ENCODE results near the gene MGLL. TPM values are rescaled to one million over a fixed set of nuclear protein-coding genes. Genes with fewer than 3 reads are reported as not detected.

MGLL gene
- total RNA-seq, 2 experiments from 2014 or later, result 0.10 to 0.25 TPM

DNA sequence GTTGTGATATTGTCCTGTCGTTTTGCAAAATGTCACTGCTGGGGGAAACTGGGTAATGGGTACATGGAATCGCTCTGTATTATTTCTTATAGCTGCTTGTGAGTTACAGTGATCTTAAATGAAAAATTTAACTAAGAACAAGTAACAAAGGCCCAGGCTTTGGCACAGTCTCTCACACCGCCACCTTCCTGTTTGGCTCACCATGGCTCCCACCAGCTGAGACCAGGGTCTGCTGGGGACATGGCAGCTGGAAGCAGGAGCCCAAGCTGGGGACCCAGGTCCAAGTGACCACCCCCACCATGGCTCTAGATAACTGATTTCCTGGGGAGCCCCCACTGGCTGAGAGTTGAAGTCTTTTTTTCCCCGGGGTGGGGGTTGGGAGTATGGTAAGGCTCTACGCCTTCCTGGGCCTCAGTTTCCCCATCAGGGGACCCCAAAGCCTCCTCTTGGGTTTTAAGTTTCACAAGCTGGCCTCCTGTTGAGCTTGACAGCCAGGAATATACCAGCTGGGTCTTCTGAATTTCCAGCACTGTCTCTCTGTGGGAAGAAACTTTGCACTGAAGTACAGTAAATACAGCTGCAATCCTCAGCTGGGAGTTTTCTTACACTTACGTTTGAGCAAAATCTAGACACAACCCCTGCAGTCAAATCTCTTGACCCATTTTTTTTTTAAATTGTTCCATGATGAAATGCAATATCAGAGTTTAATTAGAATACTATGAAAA lies 123.5 kb downstream of the MGLL start:
- H3K4me1 Mint-ChIP-seq, result peaks cover 5% of the 10 kb centered on the region
- H3K36me3 Mint-ChIP-seq (ENCODE audit: low read depth), result no peaks in the 10 kb centered on the region
- peaks cover 2% of the 10 kb centered on the region for H3K9me3 Mint-ChIP-seq
- peaks cover 4% of the 10 kb centered on the region for H3K27me3 Mint-ChIP-seq
- H3K4me3 Mint-ChIP-seq, result no peak overlapping the region
- DNase-seq, result no peak
- CTCF ChIA-PET, result interaction anchor here (0.6 to 1.1 kb wide), 3 partner anchors 15 to 416 kb away, joined by 3 read pairs; no protein-coding TSS in a partner anchor
- POLR2A ChIA-PET, result no interaction called here
- H3K27ac Mint-ChIP-seq, result no peak overlapping the region

DNA sequence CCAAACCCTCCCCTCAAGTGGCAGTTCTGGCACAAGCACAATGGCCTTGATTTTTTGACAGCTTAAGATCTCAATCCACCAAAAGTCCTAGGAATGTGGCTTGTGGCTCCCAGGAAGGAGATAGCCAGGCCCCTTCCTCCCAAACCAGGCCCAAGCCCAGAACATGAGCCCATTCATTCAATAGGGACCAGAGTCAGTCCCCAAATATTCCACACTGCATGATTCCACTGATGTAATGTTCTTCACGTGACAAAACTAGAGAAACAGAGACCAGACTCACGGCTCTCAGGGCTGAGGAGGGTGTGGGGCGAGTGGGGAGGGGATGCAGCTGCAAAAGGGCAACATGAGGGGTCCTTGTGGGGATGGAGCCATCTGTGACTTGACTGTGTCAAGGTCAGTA lies 124.0 kb downstream of the MGLL start:
- ChIA-PET POLR2A (no interaction called here), CTCF (interaction anchor here (1.0 to 1.1 kb wide), 2 partner anchors 16 to 23 kb away, joined by 3 read pairs; no protein-coding TSS in a partner anchor)
- no peak for DNase-seq
- Mint-ChIP-seq H3K27ac (no peak overlapping the region), H3K9me3 (no peaks in the 10 kb centered on the region), H3K27me3 (peaks cover 1% of the 10 kb centered on the region), H3K4me3 (no peak overlapping the region), H3K4me1 (peaks cover 5% of the 10 kb centered on the region), H3K36me3 (ENCODE audit: low read depth) (no peaks in the 10 kb centered on the region)

DNA sequence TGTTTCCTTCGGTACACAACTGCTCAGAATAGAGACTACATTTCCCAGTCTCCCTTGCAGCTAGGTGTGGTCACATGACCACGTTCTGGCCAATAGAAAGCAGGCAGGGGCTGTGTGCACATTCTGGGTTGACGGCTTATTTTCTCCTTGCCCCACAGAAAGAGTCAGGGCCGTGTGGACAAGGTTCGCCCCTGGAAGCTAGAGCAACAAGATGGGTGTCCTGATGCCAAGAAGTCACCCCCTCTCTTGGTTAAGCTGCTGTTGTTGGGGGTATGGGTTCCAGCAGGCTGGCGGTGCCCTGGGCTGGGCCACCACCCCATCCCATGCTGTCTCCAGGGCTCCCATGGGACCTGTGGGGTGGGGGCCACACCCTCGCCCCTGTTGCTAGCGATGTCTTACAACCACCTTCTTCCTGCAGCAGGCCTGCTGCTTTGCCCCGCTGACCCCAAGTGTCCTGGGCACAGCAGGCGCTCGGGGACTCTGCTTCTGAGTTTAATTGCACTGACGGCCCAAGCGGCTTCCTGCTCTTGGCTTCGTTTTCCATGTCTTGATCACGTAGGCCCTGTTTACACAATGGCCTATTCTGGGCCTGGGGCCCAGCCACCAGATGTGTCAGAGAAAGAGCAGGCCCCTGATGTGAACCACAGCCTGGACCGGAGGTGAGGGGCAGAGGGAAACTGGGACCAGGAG lies 124.6 kb downstream of the MGLL start:
- ChIA-PET POLR2A (no interaction called here), CTCF (interaction anchor here (1.0 to 2.9 kb wide), 3 partner anchors 16 to 125 kb away, joined by 3 to 12 read pairs (median 3); partner anchors contain the start of gene MGLL)
- Mint-ChIP-seq H3K36me3 (ENCODE audit: low read depth) (no peaks in the 10 kb centered on the region), H3K27me3 (peaks cover 1% of the 10 kb centered on the region), H3K27ac (peak overlapping the region; percentile 50), H3K4me3 (no peak overlapping the region), H3K4me1 (peaks cover 5% of the 10 kb centered on the region), H3K9me3 (no peaks in the 10 kb centered on the region)
- peak; percentile 66 for DNase-seq

DNA sequence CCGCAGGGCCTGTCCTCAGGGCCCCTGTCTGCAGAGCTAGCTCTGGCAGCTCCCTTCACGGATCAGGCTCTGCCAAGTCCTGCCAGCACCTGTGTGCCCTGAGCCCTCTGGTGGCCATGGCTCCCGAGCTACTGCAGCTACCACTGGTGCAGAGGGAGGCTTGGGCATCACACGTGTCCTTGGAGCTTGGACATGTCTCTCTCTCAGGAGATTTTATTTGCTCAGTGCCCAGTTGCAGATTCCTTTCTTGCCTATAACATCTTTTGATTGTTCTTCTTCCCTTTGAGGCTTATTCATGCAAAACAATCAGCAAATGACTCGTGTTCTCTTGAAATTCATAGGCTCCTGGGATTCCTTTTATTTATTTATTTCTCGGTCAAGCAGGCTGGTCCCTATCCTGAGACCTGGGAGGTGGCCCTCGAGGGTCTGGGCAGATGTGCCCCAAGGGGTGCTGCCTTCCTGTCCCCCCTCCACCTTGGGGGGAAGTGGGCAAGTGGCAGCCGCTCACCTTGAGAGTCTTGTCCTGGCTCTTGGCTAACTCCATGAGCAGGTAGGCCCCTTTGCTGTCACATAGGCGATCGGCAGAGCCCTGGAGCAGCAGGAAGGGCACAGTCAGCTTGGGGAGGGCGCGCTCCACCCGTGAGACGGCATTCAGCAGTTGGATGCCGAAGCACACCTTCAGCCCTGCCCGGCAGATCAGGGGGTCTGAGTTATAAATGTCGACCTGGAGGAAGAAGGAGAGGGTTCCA lies 127.7 kb downstream of the MGLL start:
- POLR2A ChIA-PET, result no interaction called here
- H3K36me3 Mint-ChIP-seq (ENCODE audit: low read depth), result no peaks in the 10 kb centered on the region
- no peak overlapping the region for H3K27ac Mint-ChIP-seq
- CTCF ChIA-PET, result interaction anchor here (1.1 to 2.9 kb wide), 4 partner anchors 11 to 119 kb away, joined by 3 to 12 read pairs (median 4); no protein-coding TSS in a partner anchor
- H3K4me1 Mint-ChIP-seq, result peaks cover 5% of the 10 kb centered on the region
- peaks cover 1% of the 10 kb centered on the region for H3K27me3 Mint-ChIP-seq
- no peak overlapping the region for H3K4me3 Mint-ChIP-seq
- peak; percentile 68 for DNase-seq
- no peaks in the 10 kb centered on the region for H3K9me3 Mint-ChIP-seq

DNA sequence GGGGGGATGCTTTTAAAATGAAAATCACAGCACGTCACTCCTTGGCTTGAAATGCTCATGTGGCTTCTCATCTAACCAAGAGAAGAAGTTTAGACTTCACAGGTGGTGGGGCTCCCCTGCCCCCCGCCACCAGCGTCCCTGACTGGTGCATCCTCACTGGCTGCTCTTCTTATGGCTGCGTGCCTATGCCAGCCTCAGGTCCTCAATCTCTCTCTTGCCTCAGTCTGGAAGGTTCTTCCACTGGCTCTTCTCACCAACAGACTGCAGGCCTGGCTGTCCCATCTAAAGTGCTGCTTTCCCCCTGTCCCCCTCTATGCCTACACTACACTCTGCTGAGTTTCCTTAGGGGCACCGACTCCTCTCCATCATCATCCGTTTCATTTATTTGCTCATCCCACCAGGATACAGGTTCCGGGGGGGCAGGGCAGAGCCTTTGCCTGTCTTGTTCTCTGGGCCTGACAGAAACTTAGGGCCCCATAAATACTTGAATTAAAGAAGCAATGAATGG lies 128.9 kb downstream of the MGLL start:
- peaks cover 1% of the 10 kb centered on the region for H3K27me3 Mint-ChIP-seq
- no peak for DNase-seq
- peaks cover 5% of the 10 kb centered on the region for H3K4me1 Mint-ChIP-seq
- no peaks in the 10 kb centered on the region for H3K9me3 Mint-ChIP-seq
- H3K36me3 Mint-ChIP-seq (ENCODE audit: low read depth), result no peaks in the 10 kb centered on the region
- H3K4me3 Mint-ChIP-seq, result no peak overlapping the region
- ChIA-PET POLR2A (no interaction called here), CTCF (interaction anchor here (0.7 kb wide), 1 partner anchor 14 kb away, joined by 3 read pairs; no protein-coding TSS in a partner anchor)
- H3K27ac Mint-ChIP-seq, result no peak overlapping the region

DNA sequence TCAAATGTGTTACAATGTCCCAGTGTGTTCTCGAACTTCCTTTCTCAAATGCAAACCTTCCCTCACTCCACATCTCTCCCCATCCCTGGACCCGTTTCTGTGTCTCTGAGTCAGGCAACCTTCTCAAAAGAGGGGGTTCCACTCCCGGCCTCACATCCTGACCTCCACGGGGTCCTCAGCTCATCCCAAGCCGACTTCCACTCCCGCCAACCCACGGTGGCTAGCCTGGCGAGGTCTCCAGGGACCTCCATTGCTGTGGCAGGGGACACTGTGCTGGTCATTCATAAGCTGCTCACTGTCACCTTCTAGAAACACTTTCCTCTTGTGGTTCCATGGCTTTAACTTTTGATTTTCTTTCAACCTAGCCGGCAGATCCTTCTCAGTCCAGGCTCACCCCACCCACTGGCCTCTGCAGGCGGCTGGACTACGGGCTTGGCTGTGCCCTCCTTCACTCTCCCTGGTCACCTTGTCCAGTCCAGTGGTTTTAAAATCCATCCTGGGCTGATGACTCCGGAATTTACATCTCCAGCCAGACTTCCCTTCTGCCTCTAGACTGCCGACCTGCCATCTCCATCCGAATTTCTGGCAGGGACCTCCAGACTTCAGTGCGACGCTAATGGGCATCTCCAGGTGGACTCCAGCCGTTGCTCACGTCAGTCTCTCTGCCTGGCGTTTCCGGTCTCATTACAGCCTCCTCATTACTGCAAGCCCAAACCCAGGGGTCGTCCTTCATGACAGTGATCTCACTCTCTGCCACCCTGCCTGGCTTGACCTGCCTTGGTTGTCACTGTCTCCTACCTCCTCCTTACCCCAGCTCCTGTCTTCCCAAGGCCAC lies 129.6 kb downstream of the MGLL start:
- H3K36me3 Mint-ChIP-seq (ENCODE audit: low read depth), result no peaks in the 10 kb centered on the region
- POLR2A ChIA-PET, result no interaction called here
- no peak overlapping the region for H3K27ac Mint-ChIP-seq
- H3K27me3 Mint-ChIP-seq, result peaks cover 1% of the 10 kb centered on the region
- no peak overlapping the region for H3K4me3 Mint-ChIP-seq
- DNase-seq, result no peak
- CTCF ChIA-PET, result no interaction called here
- no peaks in the 10 kb centered on the region for H3K9me3 Mint-ChIP-seq
- H3K4me1 Mint-ChIP-seq, result peaks cover 5% of the 10 kb centered on the region

DNA sequence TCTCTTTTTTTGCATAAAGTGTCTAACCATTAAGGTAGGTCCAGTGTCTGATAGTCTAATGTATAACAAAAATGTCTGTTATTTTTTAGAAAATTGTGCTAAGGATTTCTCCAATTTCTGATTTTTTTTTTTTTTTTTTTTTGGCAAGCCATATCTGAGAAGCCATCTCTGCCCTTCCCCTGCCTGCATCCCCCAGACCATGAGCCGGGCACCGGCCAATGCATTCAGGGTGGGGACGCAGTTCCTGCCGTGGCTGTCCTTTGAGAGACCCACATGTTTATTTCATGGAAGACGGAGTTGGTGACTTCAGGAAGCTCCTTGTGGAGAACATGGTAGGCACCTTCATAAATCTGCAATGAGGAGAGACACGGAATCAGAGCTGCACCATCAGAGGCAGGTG lies 130.3 kb downstream of the MGLL start:
- CTCF ChIA-PET, result no interaction called here
- no peak overlapping the region for H3K4me3 Mint-ChIP-seq

DNA sequence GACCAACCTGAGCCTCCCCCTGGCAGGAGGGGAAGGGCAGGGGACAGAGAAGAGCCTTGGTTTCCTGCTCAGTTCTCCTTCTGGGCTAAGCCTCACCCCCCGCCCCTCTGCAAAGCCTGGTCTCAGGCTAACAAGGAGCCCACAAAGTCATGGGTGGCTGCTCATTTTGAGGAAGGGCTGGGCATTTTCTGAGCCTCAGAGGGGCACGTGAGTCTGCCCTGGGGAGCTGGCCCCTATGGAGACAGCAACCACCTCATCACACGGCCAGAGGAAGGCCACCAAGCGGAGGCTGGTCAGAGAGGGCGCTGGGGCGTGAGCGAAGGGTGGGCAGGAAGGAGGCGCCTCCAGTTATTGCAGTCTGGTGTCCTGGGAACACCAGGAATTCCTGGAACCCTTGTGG lies 130.8 kb downstream of the MGLL start:
- POLR2A ChIA-PET, result no interaction called here
- CTCF ChIA-PET, result interaction anchor here (1.0 kb wide), 1 partner anchor 116 kb away, joined by 5 read pairs; no protein-coding TSS in a partner anchor
- Mint-ChIP-seq H3K9me3 (no peaks in the 10 kb centered on the region), H3K27me3 (peaks cover 1% of the 10 kb centered on the region), H3K36me3 (ENCODE audit: low read depth) (no peaks in the 10 kb centered on the region), H3K4me1 (no peaks in the 10 kb centered on the region), H3K27ac (no peak overlapping the region), H3K4me3 (no peak overlapping the region)
- no peak for DNase-seq

More for the DNA sequence above, 130.3 kb downstream of the MGLL start:
- H3K27me3 Mint-ChIP-seq, result peaks cover 1% of the 10 kb centered on the region
- no peak overlapping the region for H3K27ac Mint-ChIP-seq
- no peak for DNase-seq
- H3K9me3 Mint-ChIP-seq, result no peaks in the 10 kb centered on the region
- no peaks in the 10 kb centered on the region for H3K36me3 Mint-ChIP-seq (ENCODE audit: low read depth)
- H3K4me1 Mint-ChIP-seq, result peaks cover 2% of the 10 kb centered on the region
- POLR2A ChIA-PET, result no interaction called here

DNA sequence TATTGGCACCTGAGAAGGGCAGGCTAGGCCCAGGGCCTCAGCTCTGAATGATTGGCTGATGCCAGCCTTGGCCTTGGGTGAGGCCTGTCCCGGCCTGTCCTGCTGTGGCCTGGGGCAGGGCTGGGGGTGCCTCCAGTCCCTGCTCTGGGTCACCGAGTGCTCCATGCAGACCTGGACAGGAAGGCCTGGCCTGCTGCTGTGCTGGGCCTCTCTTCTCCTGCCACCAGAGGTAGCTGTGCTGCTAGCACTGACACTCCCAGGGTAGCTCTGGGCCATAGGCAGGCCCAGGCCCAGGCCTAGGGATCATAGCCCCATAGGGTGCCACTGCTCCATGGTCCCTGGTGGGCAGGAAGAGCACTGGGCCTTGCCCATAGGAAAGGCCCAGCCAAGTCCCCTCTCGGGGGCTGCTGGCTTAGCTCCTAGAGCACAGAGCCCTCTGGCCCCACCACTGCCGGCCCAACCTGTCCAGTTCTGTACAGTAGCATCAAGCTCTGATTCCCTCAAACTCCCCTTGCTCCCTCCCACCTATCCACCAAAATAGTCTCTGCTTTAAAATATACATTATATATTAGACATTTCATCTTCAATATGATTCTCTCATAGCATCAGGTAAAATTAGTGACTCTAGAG lies 131.4 kb downstream of the MGLL start:
- no peak for DNase-seq
- Mint-ChIP-seq H3K27me3 (no peaks in the 10 kb centered on the region), H3K9me3 (no peaks in the 10 kb centered on the region), H3K27ac (no peak overlapping the region), H3K4me1 (no peaks in the 10 kb centered on the region), H3K36me3 (ENCODE audit: low read depth) (no peaks in the 10 kb centered on the region), H3K4me3 (no peak overlapping the region)
- CTCF ChIA-PET, result interaction anchor here (1.0 kb wide), 1 partner anchor 116 kb away, joined by 5 read pairs; no protein-coding TSS in a partner anchor
- POLR2A ChIA-PET, result no interaction called here

DNA sequence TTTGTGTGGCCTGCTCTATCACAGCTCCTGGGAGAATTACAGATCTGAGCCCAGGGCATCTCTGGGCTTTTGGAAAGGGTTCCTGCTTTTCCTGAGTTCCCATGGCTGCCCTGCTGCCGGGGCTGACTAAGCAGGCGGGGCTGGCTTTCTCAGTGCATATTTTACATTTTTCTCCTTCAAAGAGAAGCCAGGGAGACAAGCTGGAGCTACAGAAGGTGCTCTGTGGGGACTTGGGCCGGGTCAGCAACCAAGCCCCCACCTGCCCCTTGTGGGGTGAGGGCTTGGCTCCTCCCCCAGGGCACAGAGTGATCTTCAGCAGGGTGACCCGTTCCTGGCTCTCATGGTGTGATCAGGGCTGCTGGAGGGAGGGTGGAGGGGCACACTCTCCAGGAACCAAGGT lies 132.2 kb downstream of the MGLL start:
- DNase-seq, result no peak
- Mint-ChIP-seq H3K36me3 (ENCODE audit: low read depth) (no peaks in the 10 kb centered on the region), H3K4me3 (no peak overlapping the region), H3K4me1 (no peaks in the 10 kb centered on the region), H3K9me3 (no peaks in the 10 kb centered on the region), H3K27ac (peak overlapping the region; percentile 16), H3K27me3 (no peaks in the 10 kb centered on the region)
- POLR2A ChIA-PET, result no interaction called here
- CTCF ChIA-PET, result interaction anchor here (1.5 kb wide), 1 partner anchor 92 kb away, joined by 5 read pairs; the partner anchor contains the start of gene MCM2

DNA sequence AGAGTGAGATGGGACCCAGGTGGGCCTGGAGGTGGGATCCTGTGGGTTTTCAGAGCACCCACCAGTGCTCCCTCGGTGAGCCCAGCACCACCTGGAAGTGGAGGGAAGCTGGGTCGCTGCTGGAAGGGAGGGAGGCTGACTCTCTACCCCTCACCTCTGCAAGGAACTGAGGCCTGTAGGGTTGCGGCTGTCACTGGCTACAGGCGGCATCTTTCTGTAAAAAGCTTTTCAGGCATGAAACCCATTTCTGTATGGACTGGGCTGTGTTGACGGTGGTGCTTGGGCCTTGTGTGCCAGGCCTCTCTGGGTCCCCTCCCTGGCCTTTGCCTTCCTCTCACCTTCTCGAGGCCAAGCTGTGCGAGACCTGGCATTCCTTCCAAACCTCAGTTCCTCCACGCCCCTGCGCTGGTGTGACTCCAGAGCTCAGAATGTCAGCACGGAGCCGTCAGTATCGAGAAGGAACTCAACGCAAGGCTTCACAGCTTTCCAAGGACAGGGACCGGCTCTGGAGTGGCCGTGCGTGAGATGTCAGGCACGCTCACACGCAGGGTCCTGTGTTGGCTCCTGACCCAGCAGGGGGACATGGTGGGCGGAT lies 133.0 kb downstream of the MGLL start:
- no peak overlapping the region for H3K27ac Mint-ChIP-seq
- H3K27me3 Mint-ChIP-seq, result no peaks in the 10 kb centered on the region
- no peaks in the 10 kb centered on the region for H3K9me3 Mint-ChIP-seq
- POLR2A ChIA-PET, result no interaction called here
- no peaks in the 10 kb centered on the region for H3K36me3 Mint-ChIP-seq (ENCODE audit: low read depth)
- H3K4me3 Mint-ChIP-seq, result no peak overlapping the region
- CTCF ChIA-PET, result interaction anchor here (1.5 kb wide), 1 partner anchor 92 kb away, joined by 5 read pairs; the partner anchor contains the start of gene MCM2
- DNase-seq, result no peak
- no peaks in the 10 kb centered on the region for H3K4me1 Mint-ChIP-seq
